Stimulated activated CD4-positive, alpha-beta T cell treated with anti-CD3 and anti-CD28 coated beads, Interleukin-2, amount 100 ng/mL, for 24 hours (primary cell): ENCODE measurements around the gene NRG3.

ENCODE experiments used
- DNase-seq, 2 donors: peaks; one replicate each; pipeline ENCODE4 v3.0.0-alpha.2; 2020

The NRG3 gene

GRCh38 chr10:81885491-81885890 lies 10.5 kb downstream of the NRG3 start:
- DNase-seq = no peak

- DNase-seq = no peak
These were observed 11.9 kb downstream of the NRG3 start for GRCh38 chr10:81886939-81887338.

GRCh38 chr10:81889181-81889769 lies 14.3 kb downstream of the NRG3 start:
- DNase-seq = no peak

GRCh38 chr10:81894616-81895015 lies 19.6 kb downstream of the NRG3 start:
- DNase-seq = no peak

GRCh38 chr10:81898518-81898917 lies 23.5 kb downstream of the NRG3 start:
- no peak for DNase-seq

- no peak for DNase-seq
These were observed 26.0 kb downstream of the NRG3 start for GRCh38 chr10:81900989-81901388.

- no peak for DNase-seq
These were observed 28.5 kb downstream of the NRG3 start for GRCh38 chr10:81903472-81903871.

GRCh38 chr10:81905161-81905560 lies 30.2 kb downstream of the NRG3 start:
- no peak for DNase-seq

GRCh38 chr10:81909453-81909852 lies 34.5 kb downstream of the NRG3 start:
- no peak for DNase-seq

- DNase-seq = no peak
These were observed 36.3 kb downstream of the NRG3 start for GRCh38 chr10:81911328-81911727.

- no peak for DNase-seq
These were observed 39.9 kb downstream of the NRG3 start for GRCh38 chr10:81914736-81915503.

- no peak for DNase-seq
These were observed 40.5 kb downstream of the NRG3 start for GRCh38 chr10:81915504-81915897.

- no peak for DNase-seq
These were observed 42.7 kb downstream of the NRG3 start for GRCh38 chr10:81917666-81918065.

GRCh38 chr10:81918766-81919165 lies 43.8 kb downstream of the NRG3 start:
- no peak for DNase-seq

GRCh38 chr10:81920213-81920829 lies 45.3 kb downstream of the NRG3 start:
- DNase-seq = peak in 1 of 2 donors; percentile 21

- DNase-seq = no peak
These were observed 53.1 kb downstream of the NRG3 start for GRCh38 chr10:81928119-81928518.

GRCh38 chr10:81943583-81943982 lies 68.6 kb downstream of the NRG3 start:
- no peak for DNase-seq

- DNase-seq = no peak
These were observed 69.6 kb downstream of the NRG3 start for GRCh38 chr10:81944609-81945008.

- no peak for DNase-seq
These were observed 74.3 kb downstream of the NRG3 start for GRCh38 chr10:81949283-81949682.

- DNase-seq = no peak
These were observed 75.4 kb downstream of the NRG3 start for GRCh38 chr10:81950358-81950757.

GRCh38 chr10:81953420-81953819 lies 78.4 kb downstream of the NRG3 start:
- DNase-seq = no peak

GRCh38 chr10:81957976-81958375 lies 83.0 kb downstream of the NRG3 start:
- no peak for DNase-seq

- no peak for DNase-seq
These were observed 84.0 kb downstream of the NRG3 start for GRCh38 chr10:81959016-81959415.

GRCh38 chr10:81961451-81962184 lies 86.6 kb downstream of the NRG3 start:
- no peak for DNase-seq
